Ishikawa (cell line): ENCODE measurements around the gene SLC15A4.

ENCODE experiments used
- EGR1 ChIP-seq: IDR thresholded peaks from 2 replicates; pipeline ENCODE4 v1.6.1; 2012
- NFIC ChIP-seq: IDR thresholded peaks from 2 replicates; pipeline ENCODE4 v1.6.1; 2012
- TF ChIP-seq, protein P1 (sequence below): IDR thresholded peaks from 2 replicates; pipeline ENCODE4 v1.6.1; 2012; ENCODE audit warnings: low read depth, mild to moderate bottlenecking
- TF ChIP-seq, protein P2 (sequence below): IDR thresholded peaks from 2 replicates; pipeline ENCODE4 v1.6.1; 2012

GRCh38 chr12:128844031-128844635 is 20.4 kb upstream of the SLC15A4 start:
- TF ChIP-seq EGR1 (no peak), NFIC (no peak)
- TF ChIP-seq, protein P1, sequence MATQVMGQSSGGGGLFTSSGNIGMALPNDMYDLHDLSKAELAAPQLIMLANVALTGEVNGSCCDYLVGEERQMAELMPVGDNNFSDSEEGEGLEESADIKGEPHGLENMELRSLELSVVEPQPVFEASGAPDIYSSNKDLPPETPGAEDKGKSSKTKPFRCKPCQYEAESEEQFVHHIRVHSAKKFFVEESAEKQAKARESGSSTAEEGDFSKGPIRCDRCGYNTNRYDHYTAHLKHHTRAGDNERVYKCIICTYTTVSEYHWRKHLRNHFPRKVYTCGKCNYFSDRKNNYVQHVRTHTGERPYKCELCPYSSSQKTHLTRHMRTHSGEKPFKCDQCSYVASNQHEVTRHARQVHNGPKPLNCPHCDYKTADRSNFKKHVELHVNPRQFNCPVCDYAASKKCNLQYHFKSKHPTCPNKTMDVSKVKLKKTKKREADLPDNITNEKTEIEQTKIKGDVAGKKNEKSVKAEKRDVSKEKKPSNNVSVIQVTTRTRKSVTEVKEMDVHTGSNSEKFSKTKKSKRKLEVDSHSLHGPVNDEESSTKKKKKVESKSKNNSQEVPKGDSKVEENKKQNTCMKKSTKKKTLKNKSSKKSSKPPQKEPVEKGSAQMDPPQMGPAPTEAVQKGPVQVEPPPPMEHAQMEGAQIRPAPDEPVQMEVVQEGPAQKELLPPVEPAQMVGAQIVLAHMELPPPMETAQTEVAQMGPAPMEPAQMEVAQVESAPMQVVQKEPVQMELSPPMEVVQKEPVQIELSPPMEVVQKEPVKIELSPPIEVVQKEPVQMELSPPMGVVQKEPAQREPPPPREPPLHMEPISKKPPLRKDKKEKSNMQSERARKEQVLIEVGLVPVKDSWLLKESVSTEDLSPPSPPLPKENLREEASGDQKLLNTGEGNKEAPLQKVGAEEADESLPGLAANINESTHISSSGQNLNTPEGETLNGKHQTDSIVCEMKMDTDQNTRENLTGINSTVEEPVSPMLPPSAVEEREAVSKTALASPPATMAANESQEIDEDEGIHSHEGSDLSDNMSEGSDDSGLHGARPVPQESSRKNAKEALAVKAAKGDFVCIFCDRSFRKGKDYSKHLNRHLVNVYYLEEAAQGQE = no peak
- TF ChIP-seq, protein P2, sequence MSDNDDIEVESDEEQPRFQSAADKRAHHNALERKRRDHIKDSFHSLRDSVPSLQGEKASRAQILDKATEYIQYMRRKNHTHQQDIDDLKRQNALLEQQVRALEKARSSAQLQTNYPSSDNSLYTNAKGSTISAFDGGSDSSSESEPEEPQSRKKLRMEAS = no peak
